PC-9 (cell line): ENCODE results near the gene KRTAP21-3. TPM values are rescaled to one million over a fixed set of nuclear protein-coding genes. Genes with fewer than 3 reads are reported as not detected.

Experiments used
- BruUV-seq: library from RNA; stranded (reverse); fragments of 400-500 nt; replicated peaks from 2 replicates; lab custom pipeline; 2021; lab: Mats Ljungman, UMichigan
- CTCF ChIA-PET: fragments of 300-600 bp; sonication (Branson Sonifier 250); formaldehyde crosslinking; loops from one replicate; lab custom pipeline; 2022; ENCODE audit warnings: antibody characterized with exemption; lab: Charles Lee
- POLR2A ChIA-PET: fragments of 300-600 bp; sonication (Branson Sonifier 250); formaldehyde crosslinking; loops from one replicate; lab custom pipeline; 2022; ENCODE audit warnings: antibody characterized with exemption; ENCODE audit not compliant: unreplicated experiment; lab: Charles Lee
- DNase-seq, 2 experiments: peaks; one replicate each; pipeline versions ENCODE4 v3.0.0 to v3.0.0-alpha.2; 2015 to 2022; ENCODE audit warnings: mixed read lengths in 1 of 2
- H2AFZ ChIP-seq: fragments of 200-600 bp; sonication (generic); 2 replicates; pipeline ENCODE4 v1.8.1; 2017; ENCODE audit warnings: antibody characterized with exemption
- H3F3A ChIP-seq: fragments of 200-600 bp; sonication (generic); 2 replicates; pipeline ENCODE4 v1.8.1; 2017; ENCODE audit warnings: antibody characterized with exemption, mild to moderate bottlenecking, low read depth; ENCODE audit not compliant: insufficient read depth
- H3K27ac ChIP-seq: fragments of 200-600 bp; sonication (generic); 2 replicates; pipeline ENCODE4 v1.6.1; 2016; ENCODE audit warnings: mixed run types
- H3K27me3 ChIP-seq: fragments of 200-600 bp; sonication (generic); 2 replicates; pipeline ENCODE4 v1.6.1; 2016; ENCODE audit warnings: low read depth, mixed run types; ENCODE audit not compliant: insufficient read depth
- H3K36me3 ChIP-seq: fragments of 200-600 bp; sonication (generic); 2 replicates; pipeline ENCODE4 v1.6.1; 2016; ENCODE audit warnings: low read depth, mixed run types
- H3K4me1 ChIP-seq: fragments of 200-600 bp; sonication (generic); replicated peaks from 2 replicates; pipeline ENCODE4 v1.6.1; 2016; ENCODE audit warnings: mixed run types; ENCODE audit not compliant: insufficient read depth
- H3K4me2 ChIP-seq: fragments of 200-600 bp; sonication (generic); 2 replicates; pipeline ENCODE4 v1.6.1; 2017; ENCODE audit warnings: mixed run types
- H3K4me3 ChIP-seq: fragments of 200-600 bp; sonication (generic); 2 replicates; pipeline ENCODE4 v1.6.1; 2016; ENCODE audit warnings: mixed run types
- H3K79me2 ChIP-seq: fragments of 200-600 bp; sonication (generic); 2 replicates; pipeline ENCODE4 v1.6.1; 2017; ENCODE audit warnings: low read depth, mixed run types
- H3K9me2 ChIP-seq: fragments of 200-600 bp; sonication (generic); 2 replicates; pipeline ENCODE4 v1.8.1; 2017; ENCODE audit warnings: mild to moderate bottlenecking; ENCODE audit not compliant: insufficient read depth
- H3K9me3 ChIP-seq: fragments of 200-600 bp; sonication (generic); 2 replicates; pipeline ENCODE4 v1.8.1; 2016; ENCODE audit warnings: low read depth; ENCODE audit not compliant: insufficient read depth
- H4K20me1 ChIP-seq: fragments of 200-600 bp; sonication (generic); 2 replicates; pipeline ENCODE4 v1.8.1; 2017; ENCODE audit not compliant: insufficient read depth
- CTCF ChIP-seq: fragments of 200-600 bp; sonication (generic); conservative IDR thresholded peaks from 2 replicates; pipeline ENCODE4 v1.6.1; 2017; ENCODE audit warnings: mixed run types, antibody characterized with exemption, mild to moderate bottlenecking, moderate library complexity
- EZH2 ChIP-seq: fragments of 200-600 bp; sonication (generic); IDR thresholded peaks from 2 replicates; pipeline ENCODE4 v1.8.0; 2017; ENCODE audit warnings: antibody characterized with exemption, low read depth
- intact Hi-C: fragments of 100-400 bp; cut with micrococcal nuclease; formaldehyde crosslinking; loops from one replicate; pipeline ENCODE4 v1.10.0; 2022; ENCODE audit not compliant: unreplicated experiment
- total RNA-seq: library from RNA; stranded (reverse); gene quantifications from 2 replicates; pipeline ENCODE4 v1.2.3, GENCODE V29; 2021

The KRTAP21-3 gene
- total RNA-seq, 1 experiment from 2014 or later = not detected

- H3K9me2 ChIP-seq = no peaks in the 10 kb centered on the region
- H3K4me3 ChIP-seq = no peak overlapping the region
- POLR2A ChIA-PET = no interaction called here
- no peaks in the 10 kb centered on the region for H3K9me3 ChIP-seq
- intact Hi-C loops = no loop called here
- no peak overlapping the region for H3K27ac ChIP-seq
- no TSS peak for BruUV-seq
- no peaks in the 10 kb centered on the region for H4K20me1 ChIP-seq
- CTCF ChIA-PET = no interaction called here
- no peaks in the 10 kb centered on the region for H3K79me2 ChIP-seq
- H3F3A ChIP-seq = no peaks in the 10 kb centered on the region
- TF ChIP-seq EZH2 (no peak), CTCF (no peak)
- H3K27me3 ChIP-seq = no peaks in the 10 kb centered on the region
- no peak overlapping the region for H2AFZ ChIP-seq
- no peak for DNase-seq
- no peaks in the 10 kb centered on the region for H3K36me3 ChIP-seq
- no peaks in the 10 kb centered on the region for H3K4me1 ChIP-seq
- no peak overlapping the region for H3K4me2 ChIP-seq
Observed at GRCh38 chr21:30674312-30674711, 44.3 kb downstream of the KRTAP21-3 start.

GRCh38 chr21:30672985-30673650, 45.5 kb downstream of the KRTAP21-3 start:
- Histone ChIP-seq H3F3A (no peaks in the 10 kb centered on the region), H3K36me3 (no peaks in the 10 kb centered on the region), H4K20me1 (no peaks in the 10 kb centered on the region), H3K9me3 (no peaks in the 10 kb centered on the region), H3K79me2 (no peaks in the 10 kb centered on the region), H3K27me3 (no peaks in the 10 kb centered on the region), H3K9me2 (no peaks in the 10 kb centered on the region), H2AFZ (no peak overlapping the region), H3K4me1 (no peaks in the 10 kb centered on the region), H3K4me2 (no peak overlapping the region), H3K27ac (no peak overlapping the region), H3K4me3 (no peak overlapping the region)
- no peak for DNase-seq
- POLR2A ChIA-PET = no interaction called here
- no peak for TF ChIP-seq CTCF
- no peak for TF ChIP-seq EZH2
- CTCF ChIA-PET = no interaction called here
- BruUV-seq = no TSS peak
- intact Hi-C loops = no loop called here

- Histone ChIP-seq H3K4me2 (no peak overlapping the region), H3K36me3 (no peaks in the 10 kb centered on the region), H3F3A (no peaks in the 10 kb centered on the region), H2AFZ (no peak overlapping the region), H3K4me3 (no peak overlapping the region), H4K20me1 (no peaks in the 10 kb centered on the region), H3K27me3 (no peaks in the 10 kb centered on the region), H3K27ac (no peak overlapping the region), H3K9me2 (no peaks in the 10 kb centered on the region), H3K4me1 (no peaks in the 10 kb centered on the region), H3K9me3 (no peaks in the 10 kb centered on the region), H3K79me2 (no peaks in the 10 kb centered on the region)
- BruUV-seq = no TSS peak
- intact Hi-C loops = no loop called here
- ChIA-PET POLR2A (no interaction called here), CTCF (no interaction called here)
- TF ChIP-seq CTCF (no peak), EZH2 (no peak)
- no peak for DNase-seq
Observed at GRCh38 chr21:30668776-30669175, 49.8 kb downstream of the KRTAP21-3 start.

Other genes with a start within 250 kb of the KRTAP21-3 start
- gene KRTAP19-1, start 238.4 kb downstream of the KRTAP21-3 start, total RNA-seq = not detected in 2 replicates
- not detected in 2 replicates for gene KRTAP19-2, start 231.3 kb downstream of the KRTAP21-3 start, total RNA-seq
- gene KRTAP19-3, start 226.8 kb downstream of the KRTAP21-3 start, total RNA-seq = not detected in 2 replicates
- gene KRTAP19-4, start 221.6 kb downstream of the KRTAP21-3 start, total RNA-seq = not detected in 2 replicates
- gene KRTAP19-5, start 216.6 kb downstream of the KRTAP21-3 start, total RNA-seq = not detected in 2 replicates
- gene KRTAP19-6, start 176.9 kb downstream of the KRTAP21-3 start, total RNA-seq = not detected in 2 replicates
- gene KRTAP19-7, start 157.5 kb downstream of the KRTAP21-3 start, total RNA-seq = not detected in 2 replicates
- not detected in 2 replicates for gene KRTAP22-2, start 128.4 kb downstream of the KRTAP21-3 start, total RNA-seq
- gene KRTAP6-3, start 126.3 kb downstream of the KRTAP21-3 start, total RNA-seq = not detected in 2 replicates
- gene KRTAP6-2, start 119.9 kb downstream of the KRTAP21-3 start, total RNA-seq = not detected in 2 replicates
- gene KRTAP22-1, start 117.7 kb downstream of the KRTAP21-3 start, total RNA-seq = not detected in 2 replicates
- not detected in 2 replicates for gene KRTAP6-1, start 104.8 kb downstream of the KRTAP21-3 start, total RNA-seq
- not detected in 2 replicates for gene KRTAP20-1, start 102.4 kb downstream of the KRTAP21-3 start, total RNA-seq
- not detected in 2 replicates for gene KRTAP20-4, start 98.2 kb downstream of the KRTAP21-3 start, total RNA-seq
- gene KRTAP20-2, start 83.6 kb downstream of the KRTAP21-3 start, total RNA-seq = not detected in 2 replicates
- not detected in 2 replicates for gene KRTAP20-3, start 75.9 kb downstream of the KRTAP21-3 start, total RNA-seq
- gene KRTAP21-2, start 28.5 kb upstream of the KRTAP21-3 start, total RNA-seq = not detected in 2 replicates
- gene KRTAP21-1, start 36.7 kb upstream of the KRTAP21-3 start, total RNA-seq = not detected in 2 replicates
- gene KRTAP8-1, start 94.5 kb upstream of the KRTAP21-3 start, total RNA-seq = not detected in 2 replicates
- gene KRTAP7-1, start 111.0 kb upstream of the KRTAP21-3 start, total RNA-seq = not detected in 2 replicates
- not detected in 2 replicates for gene KRTAP11-1, start 162.8 kb upstream of the KRTAP21-3 start, total RNA-seq